ENCODE data around the gene SNX8.
"Not testable (repeated sequence)": the region's sequence is repeated elsewhere in the genome, so short reads cannot be mapped to it uniquely, and the experiment has no call there.

SNX8 gene

GRCh38 chr7:2312267-2312929, 1.8 kb downstream of the SNX8 start:
- no peaks in the 10 kb centered on the region for H3K9me3 Mint-ChIP-seq
- peaks cover 23% of the 10 kb centered on the region for H3K4me1 Mint-ChIP-seq
- peaks cover 24% of the 10 kb centered on the region for H3K36me3 Mint-ChIP-seq
- DNase-seq (ENCODE audit: low spot score in 2 of 2): no peak
- peak overlapping the region; percentile 82 for H3K27ac Mint-ChIP-seq
- no peak overlapping the region for H3K4me3 Mint-ChIP-seq
- ATAC-seq: no peak

- peaks cover 24% of the 10 kb centered on the region for H3K36me3 Mint-ChIP-seq
- H3K27ac Mint-ChIP-seq: no peak overlapping the region
- H3K9me3 Mint-ChIP-seq: no peaks in the 10 kb centered on the region
- ATAC-seq: no peak
- DNase-seq (ENCODE audit: low spot score in 2 of 2): no peak
- H3K4me1 Mint-ChIP-seq: peaks cover 23% of the 10 kb centered on the region
- H3K4me3 Mint-ChIP-seq: no peak overlapping the region
Measured at GRCh38 chr7:2309889-2310331, 4.3 kb downstream of the SNX8 start.

- no peak for ATAC-seq
- Mint-ChIP-seq H3K4me1 (peaks cover 15% of the 10 kb centered on the region), H3K4me3 (no peak overlapping the region), H3K9me3 (no peaks in the 10 kb centered on the region), H3K36me3 (peaks cover 18% of the 10 kb centered on the region), H3K27ac (no peak overlapping the region)
- DNase-seq (ENCODE audit: low spot score in 2 of 2): no peak
Measured at GRCh38 chr7:2307690-2308107, 6.5 kb downstream of the SNX8 start.

- no peaks in the 10 kb centered on the region for H3K9me3 Mint-ChIP-seq
- no peak overlapping the region for H3K27ac Mint-ChIP-seq
- H3K4me3 Mint-ChIP-seq: no peak overlapping the region
- H3K4me1 Mint-ChIP-seq: peaks cover 6% of the 10 kb centered on the region
- ATAC-seq (no peak), DNase-seq (ENCODE audit: low spot score in 2 of 2) (no peak)
- H3K36me3 Mint-ChIP-seq: peaks cover 13% of the 10 kb centered on the region
Measured at GRCh38 chr7:2306688-2307087, 7.6 kb downstream of the SNX8 start.

- peaks cover 16% of the 10 kb centered on the region for H3K4me1 Mint-ChIP-seq
- H3K27ac Mint-ChIP-seq; ATAC-seq; H3K4me3 Mint-ChIP-seq; DNase-seq (ENCODE audit: low spot score in 2 of 2); H3K9me3 Mint-ChIP-seq: not testable (repeated sequence)
- peaks cover 13% of the 10 kb centered on the region for H3K36me3 Mint-ChIP-seq
Measured at GRCh38 chr7:2305258-2305657, 9.0 kb downstream of the SNX8 start.

GRCh38 chr7:2303520-2303919, 10.7 kb downstream of the SNX8 start:
- H3K9me3 Mint-ChIP-seq; H3K4me3 Mint-ChIP-seq; H3K36me3 Mint-ChIP-seq; DNase-seq (ENCODE audit: low spot score in 2 of 2); H3K27ac Mint-ChIP-seq; ATAC-seq: not testable (repeated sequence)
- peaks cover 29% of the 10 kb centered on the region for H3K4me1 Mint-ChIP-seq

- not testable (repeated sequence) for H3K4me3 Mint-ChIP-seq; H3K9me3 Mint-ChIP-seq; ATAC-seq; H3K27ac Mint-ChIP-seq; H3K36me3 Mint-ChIP-seq; DNase-seq (ENCODE audit: low spot score in 2 of 2)
- H3K4me1 Mint-ChIP-seq: peaks cover 28% of the 10 kb centered on the region
Measured at GRCh38 chr7:2302743-2303397, 11.4 kb downstream of the SNX8 start.

- H3K4me3 Mint-ChIP-seq: no peak overlapping the region
- peaks cover 24% of the 10 kb centered on the region for H3K4me1 Mint-ChIP-seq
- H3K36me3 Mint-ChIP-seq: no peaks in the 10 kb centered on the region
- no peaks in the 10 kb centered on the region for H3K9me3 Mint-ChIP-seq
- ATAC-seq (no peak), DNase-seq (ENCODE audit: low spot score in 2 of 2) (no peak)
- no peak overlapping the region for H3K27ac Mint-ChIP-seq
Measured at GRCh38 chr7:2301511-2301863, 12.8 kb downstream of the SNX8 start.

GRCh38 chr7:2299870-2300512, 14.2 kb downstream of the SNX8 start:
- Mint-ChIP-seq H3K9me3 (no peaks in the 10 kb centered on the region), H3K4me3 (peak overlapping the region; percentile 30), H3K36me3 (no peaks in the 10 kb centered on the region), H3K4me1 (peaks cover 24% of the 10 kb centered on the region), H3K27ac (peak overlapping the region; percentile 50)
- DNase-seq (ENCODE audit: low spot score in 2 of 2) (no peak), ATAC-seq (no peak)

- DNase-seq (ENCODE audit: low spot score in 2 of 2) (no peak), ATAC-seq (peak; percentile 92)
- Mint-ChIP-seq H3K36me3 (no peaks in the 10 kb centered on the region), H3K4me3 (peak overlapping the region; percentile 30), H3K4me1 (peaks cover 24% of the 10 kb centered on the region), H3K9me3 (no peaks in the 10 kb centered on the region), H3K27ac (peak overlapping the region; percentile 50)
Measured at GRCh38 chr7:2299131-2299829, 15.0 kb downstream of the SNX8 start.

- Mint-ChIP-seq H3K36me3 (no peaks in the 10 kb centered on the region), H3K4me3 (no peak overlapping the region), H3K4me1 (peaks cover 25% of the 10 kb centered on the region), H3K9me3 (no peaks in the 10 kb centered on the region), H3K27ac (no peak overlapping the region)
- DNase-seq (ENCODE audit: low spot score in 2 of 2): no peak
- ATAC-seq: no peak
Measured at GRCh38 chr7:2296832-2297231, 17.4 kb downstream of the SNX8 start.

GRCh38 chr7:2295936-2296620, 18.2 kb downstream of the SNX8 start:
- DNase-seq (ENCODE audit: low spot score in 2 of 2) (no peak), ATAC-seq (no peak)
- Mint-ChIP-seq H3K4me3 (no peak overlapping the region), H3K27ac (no peak overlapping the region), H3K4me1 (peaks cover 24% of the 10 kb centered on the region), H3K9me3 (no peaks in the 10 kb centered on the region), H3K36me3 (no peaks in the 10 kb centered on the region)

- Mint-ChIP-seq H3K4me1 (peaks cover 5% of the 10 kb centered on the region), H3K27ac (no peak overlapping the region), H3K9me3 (no peaks in the 10 kb centered on the region), H3K4me3 (no peak overlapping the region), H3K36me3 (no peaks in the 10 kb centered on the region)
- no peak for ATAC-seq
- no peak for DNase-seq (ENCODE audit: low spot score in 2 of 2)
Measured at GRCh38 chr7:2290877-2291276, 23.4 kb downstream of the SNX8 start.

GRCh38 chr7:2289621-2290020, 24.6 kb downstream of the SNX8 start:
- Mint-ChIP-seq H3K27ac (no peak overlapping the region), H3K36me3 (no peaks in the 10 kb centered on the region), H3K4me1 (peaks cover 5% of the 10 kb centered on the region), H3K4me3 (no peak overlapping the region), H3K9me3 (no peaks in the 10 kb centered on the region)
- ATAC-seq (no peak), DNase-seq (ENCODE audit: low spot score in 2 of 2) (no peak)

- ATAC-seq (no peak), DNase-seq (ENCODE audit: low spot score in 2 of 2) (no peak)
- H3K27ac Mint-ChIP-seq: no peak overlapping the region
- no peak overlapping the region for H3K4me3 Mint-ChIP-seq
- no peaks in the 10 kb centered on the region for H3K9me3 Mint-ChIP-seq
- H3K36me3 Mint-ChIP-seq: no peaks in the 10 kb centered on the region
- peaks cover 5% of the 10 kb centered on the region for H3K4me1 Mint-ChIP-seq
Measured at GRCh38 chr7:2289111-2289586, 25.1 kb downstream of the SNX8 start.
